Cardiac fibroblast (primary cell): Measurements from ENCODE around the gene SOD3.
A peak's percentile ranks its signal among the peaks of the same experiment; 100 is the strongest.

Experiments
- DNase-seq, 2 donors: peaks; one replicate each; pipeline versions ENCODE4 v3.0.0 to v3.0.0-alpha.2; 2010; ENCODE audit warnings: low read depth in 2 of 2
- H3K4me3 ChIP-seq, 2 donors: replicated peaks in 1 of 2; 1 replicate in 1 of 2; 2 replicates in 1 of 2; pipeline ENCODE4 v1.5.1; 2011; ENCODE audit warnings: low read depth in 2 of 2, low read length in 2 of 2, mild to moderate bottlenecking in 2 of 2, moderate library complexity in 1 of 2
- CTCF ChIP-seq: IDR thresholded peaks from one replicate; pipeline ENCODE4 v1.5.1; 2011; ENCODE audit warnings: low read depth, mild to moderate bottlenecking, low read length, inconsistent platforms

Gene SOD3

GRCh38 chr4:24795666-24796381, 451 bp downstream of the SOD3 start:
- peak overlapping the region; percentile 32 to 34 for H3K4me3 ChIP-seq
- TF ChIP-seq CTCF, result no peak

GRCh38 chr4:24796620-24797019, 1.2 kb downstream of the SOD3 start:
- no peak for DNase-seq
- no peak for TF ChIP-seq CTCF
- no peak overlapping the region for H3K4me3 ChIP-seq

More at GRCh38 chr4:24795666-24796381, 451 bp downstream of the SOD3 start:
- DNase-seq, result no peak

GRCh38 chr4:24798036-24798610, 2.8 kb downstream of the SOD3 start:
- H3K4me3 ChIP-seq, result no peak overlapping the region
- TF ChIP-seq CTCF, result no peak
- DNase-seq, result no peak

GRCh38 chr4:24799196-24799543, 3.8 kb downstream of the SOD3 start:
- no peak for DNase-seq
- TF ChIP-seq CTCF, result no peak
- no peak overlapping the region for H3K4me3 ChIP-seq

- DNase-seq, result no peak
- H3K4me3 ChIP-seq, result no peak overlapping the region
- TF ChIP-seq CTCF, result no peak
Observed at GRCh38 chr4:24799544-24800324, 4.4 kb downstream of the SOD3 start.

GRCh38 chr4:24800325-24800895, 5.0 kb downstream of the SOD3 start:
- H3K4me3 ChIP-seq, result peak overlapping the region; percentile 6 to 30
- TF ChIP-seq CTCF, result no peak
- DNase-seq, result peak in 1 of 2 donors; percentile 36
